HG02763 (cell line): ENCODE results near the gene SPTLC2.
"Not testable (repeated sequence)": the region's sequence is repeated elsewhere in the genome, so short reads cannot be mapped to it uniquely, and the experiment has no call there.

Experiments
- ATAC-seq: cut with Tn5 transposase; IDR thresholded peaks from one replicate; pipeline ENCODE4 v1.9.1; 2021; ENCODE audit warnings: mild to moderate bottlenecking, moderate library complexity; ENCODE audit not compliant: unreplicated experiment

SPTLC2 gene

DNA sequence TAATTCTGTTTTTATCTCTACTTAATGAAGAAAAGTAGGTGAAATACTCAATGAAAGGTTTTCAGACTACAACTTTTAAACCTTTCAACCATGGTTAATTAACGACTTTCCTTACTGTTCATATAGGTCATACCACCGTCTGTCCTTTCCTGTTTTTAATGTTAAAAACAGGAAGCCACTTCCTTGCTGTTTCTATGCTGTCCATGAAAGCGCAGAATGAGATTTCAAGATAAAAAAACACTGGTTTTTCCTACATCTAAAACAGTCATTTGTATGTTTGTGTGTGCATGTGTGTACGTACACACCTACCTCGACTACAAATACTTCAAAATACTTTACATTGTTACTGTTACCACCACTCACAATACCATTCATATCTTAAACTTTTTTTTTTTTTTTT lies 27.3 kb downstream of the SPTLC2 start:
- no peak for ATAC-seq

DNA sequence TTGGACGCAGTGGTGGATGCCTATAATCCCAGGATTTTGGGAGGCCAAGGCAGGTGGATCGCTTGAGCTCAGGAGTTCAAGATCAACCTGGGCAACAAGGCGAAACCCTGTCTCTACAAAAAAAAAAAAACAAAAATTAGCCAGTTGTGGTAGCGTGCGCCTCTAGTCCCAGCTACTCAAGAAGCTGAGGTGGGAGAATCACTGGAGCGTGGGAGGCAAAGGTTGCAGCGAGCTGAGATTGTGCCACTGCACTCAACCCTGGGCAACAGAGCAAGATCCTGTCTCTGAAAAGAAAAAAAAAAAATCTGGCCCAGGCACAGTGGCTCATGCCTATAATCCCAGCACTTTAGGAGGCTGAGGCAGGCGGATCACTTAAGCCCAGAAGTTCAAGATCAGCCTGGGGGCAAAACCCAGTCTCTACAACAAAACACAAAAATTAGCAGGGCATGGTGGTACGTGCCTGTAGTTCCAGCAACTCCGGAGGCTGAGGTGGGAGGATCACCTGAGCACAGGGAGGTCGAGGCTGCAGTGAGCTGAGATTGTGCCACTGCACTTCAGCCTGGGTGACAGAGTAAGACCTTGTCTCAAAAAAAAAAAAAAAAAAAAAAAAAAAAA lies 27.9 kb downstream of the SPTLC2 start:
- ATAC-seq = not testable (repeated sequence)

GRCh38 chr14:77585385-77585784 lies 31.1 kb downstream of the SPTLC2 start:
- no peak for ATAC-seq

- no peak for ATAC-seq
Observed at GRCh38 chr14:77584809-77585208, 31.6 kb downstream of the SPTLC2 start.

DNA sequence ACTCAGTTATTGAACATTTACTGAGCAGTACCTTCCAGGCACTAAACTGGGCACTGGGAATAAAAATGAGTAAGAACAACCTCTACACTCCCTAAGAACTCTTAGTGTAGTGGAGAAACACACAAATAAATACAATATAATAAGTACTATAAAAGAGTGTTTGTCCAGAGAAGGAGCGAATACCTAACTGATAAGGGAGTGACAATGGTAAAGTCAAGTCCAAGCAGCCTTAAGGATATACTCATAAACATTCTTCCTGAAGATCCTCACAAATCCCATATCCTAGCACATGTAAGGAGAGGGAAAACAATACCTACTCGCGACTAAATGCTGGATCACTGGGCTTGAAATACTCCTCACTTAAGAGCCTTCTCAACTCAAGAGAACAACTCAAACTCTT lies 32.8 kb downstream of the SPTLC2 start:
- no peak for ATAC-seq

DNA sequence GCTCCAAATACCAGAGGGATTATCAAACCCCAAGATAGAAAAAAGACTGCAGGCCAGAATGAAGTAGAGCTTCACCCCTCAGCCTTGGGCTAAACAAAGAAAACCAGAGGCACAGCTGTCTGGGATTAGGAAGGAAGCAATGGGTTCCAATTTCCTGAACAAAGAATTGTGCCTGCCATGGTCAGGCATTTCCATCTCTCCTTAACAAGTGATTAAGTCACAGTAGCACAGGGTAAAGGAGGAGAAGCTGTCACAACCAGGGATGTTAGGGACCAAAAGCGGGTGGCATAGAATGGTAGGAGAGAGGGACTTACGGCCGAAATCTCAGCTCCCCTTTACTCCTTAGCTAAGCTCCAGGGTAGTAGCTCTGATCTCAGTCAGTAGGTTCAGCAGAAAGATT lies 33.9 kb downstream of the SPTLC2 start:
- ATAC-seq = no peak

- ATAC-seq = peak; percentile 83
Observed at GRCh38 chr14:77580964-77581505, 35.4 kb downstream of the SPTLC2 start.

DNA sequence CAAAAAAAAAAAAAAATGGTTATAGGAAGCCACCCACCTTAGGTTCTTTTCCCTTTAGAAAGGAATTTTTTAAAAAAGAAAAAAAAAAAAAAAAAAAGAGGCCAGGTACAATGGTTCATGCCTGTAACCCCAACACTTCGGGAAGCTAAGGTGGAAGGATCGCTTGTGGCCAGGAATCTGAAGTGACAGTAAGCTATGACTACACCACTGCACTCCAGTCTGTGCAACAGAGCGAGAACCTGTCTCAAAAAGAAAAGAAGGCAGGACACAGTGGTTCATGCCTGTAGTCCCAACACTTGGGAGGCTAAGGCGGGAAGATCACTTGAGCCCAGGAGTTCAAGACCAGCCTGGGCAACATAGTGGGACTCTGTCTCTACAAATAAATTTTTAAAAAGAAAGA lies 36.0 kb downstream of the SPTLC2 start:
- peak; percentile 13 for ATAC-seq

- no peak for ATAC-seq
Observed at GRCh38 chr14:77579780-77580179, 36.7 kb downstream of the SPTLC2 start.

DNA sequence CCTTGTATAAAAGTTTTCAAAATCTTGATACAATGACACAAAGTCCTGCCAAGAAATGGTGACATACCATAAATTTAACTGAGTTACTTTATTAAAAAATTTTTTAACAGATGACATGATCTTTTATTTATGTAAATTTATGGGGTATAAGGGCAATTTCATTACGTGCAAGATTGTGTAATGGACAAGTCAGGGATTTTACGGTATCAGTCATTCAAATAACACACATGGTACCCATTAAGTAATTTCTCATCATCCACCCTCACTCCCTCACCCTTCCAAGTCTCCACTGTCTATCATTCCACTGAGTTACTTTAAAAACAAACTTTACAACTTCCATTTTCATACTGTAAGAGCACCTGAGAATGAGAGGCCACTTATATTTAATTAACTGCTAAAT lies 37.4 kb downstream of the SPTLC2 start:
- ATAC-seq = no peak

- no peak for ATAC-seq
Observed at GRCh38 chr14:77574446-77575115, 41.9 kb downstream of the SPTLC2 start.

DNA sequence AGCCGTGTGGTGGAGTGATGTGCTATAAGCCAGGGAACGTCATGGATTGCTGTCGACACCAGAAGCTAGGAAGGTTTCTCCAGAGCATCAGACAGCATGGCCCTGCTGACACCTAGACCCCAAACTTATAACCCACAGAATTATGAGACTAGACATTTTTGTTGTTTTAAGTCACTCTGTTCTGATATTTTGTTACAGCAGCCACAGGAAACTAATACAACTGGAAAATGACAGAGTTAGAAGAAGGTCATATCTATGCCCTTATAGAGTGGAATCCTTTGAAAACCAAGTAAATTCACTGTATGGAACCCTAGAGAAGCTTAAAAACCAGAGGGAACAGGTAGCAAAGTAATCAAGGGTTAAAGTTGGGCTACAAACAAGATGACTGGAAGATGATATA lies 42.5 kb downstream of the SPTLC2 start:
- ATAC-seq = no peak

- no peak for ATAC-seq
Observed at GRCh38 chr14:77570706-77571268, 45.6 kb downstream of the SPTLC2 start.

GRCh38 chr14:77565994-77566305 lies 50.5 kb downstream of the SPTLC2 start:
- ATAC-seq = no peak

DNA sequence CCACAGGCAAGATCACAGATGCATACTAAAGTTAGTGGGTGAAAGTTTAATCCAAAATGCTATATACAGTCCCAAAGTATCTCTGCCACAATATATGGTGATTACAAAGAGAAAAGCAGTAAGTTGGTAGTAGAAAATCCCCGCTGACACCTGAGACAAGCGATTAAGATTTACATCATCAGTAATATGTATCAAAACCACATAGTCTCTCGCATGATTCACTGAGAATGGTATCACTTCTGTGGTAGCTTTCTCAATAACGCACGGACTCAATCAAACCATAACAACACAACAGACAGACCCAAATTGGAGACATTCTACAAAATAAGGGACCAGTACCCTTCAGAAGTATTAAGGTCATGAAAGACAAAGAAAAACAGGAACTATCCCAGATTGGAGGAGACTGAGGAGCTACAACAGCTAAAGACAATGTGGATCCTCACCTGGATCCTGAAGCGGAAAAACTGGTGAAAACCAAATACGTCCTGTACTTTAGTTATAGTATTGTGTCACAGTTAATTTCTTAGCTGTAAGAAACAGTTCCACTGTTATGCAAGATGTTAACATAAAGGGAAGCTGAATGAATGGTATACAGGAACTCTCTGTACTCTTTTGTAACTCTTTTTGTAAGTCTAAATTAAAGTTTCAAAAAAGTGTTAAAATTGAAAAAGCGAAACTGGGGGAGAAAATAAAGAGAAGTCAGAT lies 51.0 kb downstream of the SPTLC2 start:
- no peak for ATAC-seq

DNA sequence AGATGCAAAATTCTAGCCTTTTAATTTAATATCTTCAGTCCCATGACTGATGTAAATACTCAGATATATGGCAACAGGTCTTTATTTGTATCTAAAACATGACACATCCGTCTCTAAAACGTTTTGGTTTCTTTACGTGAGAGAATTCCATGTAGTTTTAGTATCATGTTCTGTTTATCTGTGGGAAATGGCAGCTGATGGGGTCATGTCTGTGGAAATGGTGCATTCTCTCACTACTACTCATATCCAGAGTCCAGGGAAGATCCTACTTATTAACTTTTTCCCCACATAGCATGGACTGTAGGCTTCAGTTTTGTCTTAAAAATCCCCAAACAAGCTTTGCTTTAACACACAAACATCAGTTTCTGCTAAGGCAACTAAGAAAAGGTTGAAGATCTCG lies 53.8 kb downstream of the SPTLC2 start:
- ATAC-seq = no peak

GRCh38 chr14:77561881-77562280 lies 54.6 kb downstream of the SPTLC2 start:
- no peak for ATAC-seq

- ATAC-seq = no peak
Observed at GRCh38 chr14:77559381-77559780, 57.1 kb downstream of the SPTLC2 start.

- ATAC-seq = no peak
Observed at GRCh38 chr14:77557391-77557790, 59.0 kb downstream of the SPTLC2 start.

DNA sequence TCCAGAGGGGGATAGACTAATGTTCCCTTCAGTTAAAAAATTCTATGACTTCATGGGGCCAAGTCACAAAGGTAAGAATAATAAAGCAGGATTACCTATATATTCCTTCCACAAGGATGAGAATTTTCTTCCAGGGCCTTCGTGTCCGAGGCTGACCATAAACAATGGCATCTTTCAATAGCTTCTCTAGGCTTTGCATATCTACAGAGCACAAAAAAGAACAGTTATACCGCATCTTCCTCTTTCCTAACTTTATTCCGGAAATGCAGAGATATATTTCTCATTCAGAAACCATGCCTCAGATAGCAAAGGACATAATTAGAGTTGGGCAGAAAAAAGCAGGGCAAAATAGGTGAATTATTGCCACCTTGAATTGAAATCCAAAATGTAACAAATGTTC lies 59.5 kb downstream of the SPTLC2 start:
- ATAC-seq = no peak

GRCh38 chr14:77554816-77555599 lies 61.4 kb downstream of the SPTLC2 start:
- ATAC-seq = peak; percentile 10
